ENCODE data around the gene KLHL40.

- TF ChIP-seq CTCF (IDR thresholded peaks at IDR 0.05) (no peak), POLR2A (IDR thresholded peaks at IDR 0.05; ENCODE audit: low read length) (no peak), BHLHE40 (IDR thresholded peaks at IDR 0.05; ENCODE audit: low read depth, low read length) (no peak), ESRRA (IDR thresholded peaks at IDR 0.05; ENCODE audit: borderline replicate concordance, low read length) (no peak), CHD2 (IDR thresholded peaks at IDR 0.05; ENCODE audit: low read length, partially characterized antibody) (no peak), RAD21 (conservative IDR thresholded peaks at IDR 0.05 in 1 of 2, IDR thresholded peaks at IDR 0.05 in 1 of 2) (no peak), SREBF2 (IDR thresholded peaks at IDR 0.05) (no peak)
Measured at GRCh38 chr3:42708611-42709151, 23.3 kb downstream of the KLHL40 start.

All from A549 (cell line).